NCI-H345 treated with DMSO at 0.1 percent for 48 hours (cell line): ENCODE measurements around the gene NFATC3.
"Not testable (repeated sequence)": the region's sequence is repeated elsewhere in the genome, so short reads cannot be mapped to it uniquely, and the experiment has no call there.

Experiments used
- DNase-seq: peaks from one replicate; lab custom pipeline; 2025; ENCODE audit not compliant: unreplicated experiment; lab: John Stamatoyannopoulos, UW

Gene NFATC3

DNA sequence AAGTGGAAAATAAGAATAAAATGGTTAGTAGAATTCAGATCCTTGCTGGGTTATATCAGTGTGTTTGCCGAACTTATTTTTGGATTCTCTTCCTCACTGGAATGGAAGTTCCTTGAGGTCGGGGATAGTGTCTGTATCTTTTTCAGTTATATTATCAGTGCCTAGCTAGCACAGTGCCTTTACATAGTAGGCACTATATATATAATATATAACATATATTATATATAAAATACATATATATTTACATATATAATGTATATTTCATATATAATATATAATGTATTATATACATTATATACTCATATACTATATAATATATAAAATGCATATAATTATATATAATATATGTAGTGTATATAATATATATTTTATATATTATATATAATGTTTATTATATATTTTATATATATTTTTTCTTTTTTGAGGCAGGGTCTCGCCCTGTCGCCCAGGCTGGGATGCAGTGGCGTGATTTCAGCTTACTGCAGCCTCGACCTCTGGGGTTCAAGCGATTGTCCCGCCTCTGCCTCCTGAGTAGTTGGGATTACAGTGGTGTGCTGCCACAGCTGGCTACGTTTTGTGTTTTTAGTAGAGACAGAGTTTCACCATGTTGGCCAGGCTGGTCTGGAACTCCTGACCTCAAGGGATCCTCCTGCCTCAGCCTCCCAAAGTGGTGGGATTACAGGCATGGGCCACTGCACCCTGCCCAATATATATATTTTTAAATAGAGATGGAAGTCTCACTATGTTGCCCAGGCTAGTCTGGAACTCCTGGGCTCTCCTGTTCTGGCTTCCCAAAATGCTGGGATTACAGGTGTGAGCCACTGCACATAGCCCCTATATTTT, 3.2 kb downstream of the NFATC3 start:
- no peak for DNase-seq

DNA sequence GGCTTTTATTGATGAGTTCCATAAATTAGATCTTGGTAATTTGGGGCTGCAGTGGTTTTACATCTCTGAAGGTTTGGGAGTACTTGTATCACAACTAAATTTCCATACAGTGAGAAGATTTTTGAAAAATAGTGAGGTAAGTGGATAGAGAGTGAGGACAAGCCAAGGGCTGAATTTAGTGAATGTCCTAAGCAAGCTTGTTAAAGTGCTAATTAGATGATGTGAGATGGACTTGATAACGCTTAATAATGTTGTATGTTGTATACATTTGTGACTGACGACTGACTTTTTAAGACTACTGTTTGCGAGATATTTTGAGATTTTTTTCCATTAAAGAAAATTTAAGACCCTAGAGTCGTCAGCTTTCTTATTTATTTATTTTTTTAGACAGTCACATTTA, 3.9 kb downstream of the NFATC3 start:
- no peak for DNase-seq

DNA sequence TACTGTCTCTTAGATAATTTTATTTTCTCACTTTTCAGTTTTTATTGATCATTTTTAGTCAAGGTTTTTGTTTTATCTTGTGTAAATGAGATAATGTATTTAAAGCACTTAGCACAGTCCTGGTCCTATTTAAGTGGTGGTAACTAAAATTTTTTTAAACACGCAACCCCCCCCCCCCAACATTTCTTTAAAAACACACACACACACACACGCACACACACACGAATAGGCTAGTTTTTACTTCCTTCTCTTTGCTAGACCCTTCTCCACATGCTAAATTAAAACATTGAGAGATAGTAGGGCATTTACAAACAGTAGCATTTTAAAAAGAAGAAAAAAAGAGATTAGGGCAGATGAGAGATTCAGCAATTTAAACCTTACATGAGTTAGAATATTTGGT, 5.0 kb downstream of the NFATC3 start:
- no peak for DNase-seq

DNA sequence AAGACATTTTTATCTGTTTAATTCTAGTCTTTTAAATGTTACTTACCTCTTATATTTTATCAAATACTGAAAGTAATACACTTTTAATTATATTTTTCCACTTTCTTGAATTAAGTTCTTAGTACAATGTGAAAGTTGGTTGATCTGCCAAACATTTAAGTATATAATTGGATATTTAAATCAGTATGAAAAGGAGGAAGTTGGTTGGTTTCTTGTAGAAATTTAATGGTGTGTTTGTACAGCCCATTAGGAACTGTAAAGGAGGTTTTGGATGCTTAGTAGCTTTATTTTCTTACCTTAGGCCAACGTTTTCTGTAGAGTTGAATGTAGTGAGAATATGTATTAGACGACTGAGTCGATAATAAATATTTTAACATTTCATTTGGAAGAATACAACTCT, 5.4 kb downstream of the NFATC3 start:
- no peak for DNase-seq

DNA sequence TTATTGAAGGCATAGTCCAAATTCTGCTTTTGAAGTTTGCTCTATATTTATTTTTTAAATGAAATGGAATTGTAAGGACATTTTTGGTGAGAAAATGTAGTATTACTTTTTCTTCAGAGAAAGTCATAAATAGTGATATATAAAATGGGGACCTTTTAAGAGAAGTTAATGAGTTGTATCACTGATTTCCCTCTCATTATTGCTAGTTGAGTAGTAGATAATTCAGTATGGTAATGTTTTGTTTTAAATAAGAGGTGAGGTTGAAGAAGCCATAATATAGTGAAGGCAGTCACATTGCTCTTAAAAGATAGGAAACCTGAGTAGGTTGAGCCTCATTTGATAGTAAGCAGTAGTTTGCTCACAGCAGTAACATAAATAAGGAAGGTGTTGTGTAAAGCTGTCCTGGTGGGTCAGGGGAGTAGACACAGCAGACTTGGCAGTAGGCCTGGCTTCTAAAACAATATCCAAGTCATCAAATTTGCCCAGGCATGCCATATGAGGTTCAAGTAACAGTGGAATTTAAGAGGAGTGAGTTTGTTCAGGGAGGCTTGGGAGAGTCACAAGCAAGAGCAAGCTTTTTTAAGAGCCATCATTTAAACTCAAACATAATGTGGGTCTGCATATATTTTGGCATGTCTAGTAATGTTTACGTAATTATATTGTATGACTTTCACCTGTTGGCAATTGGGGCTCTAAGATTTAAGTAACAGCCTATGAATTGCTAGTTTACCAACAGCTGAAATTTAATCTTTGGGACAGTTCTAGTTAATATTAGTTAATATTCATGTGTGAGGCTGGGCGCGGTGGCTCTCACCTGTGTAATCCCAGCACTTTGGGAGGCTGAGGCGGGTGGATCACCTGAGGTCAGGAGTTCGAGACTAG, 6.5 kb downstream of the NFATC3 start:
- DNase-seq: peak; percentile 94

DNA sequence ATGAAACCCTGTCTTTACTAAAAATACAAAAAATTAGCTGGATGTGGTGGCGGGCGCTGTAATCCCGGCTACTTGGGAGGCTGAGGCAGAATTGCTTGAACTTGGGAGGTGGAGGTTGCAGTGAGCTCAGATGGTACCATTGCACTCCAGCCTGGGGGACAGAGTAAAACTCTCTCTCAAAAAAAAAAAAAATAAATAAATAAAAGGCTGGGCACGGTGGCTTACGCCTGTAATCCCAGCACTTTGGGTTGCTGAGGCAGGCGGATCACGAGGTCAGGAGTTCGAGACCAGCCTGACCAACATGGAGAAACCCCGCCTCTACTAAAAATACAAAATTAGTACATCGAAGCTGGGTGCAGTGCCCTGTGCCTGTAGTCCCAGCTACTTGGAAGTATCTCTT, 7.1 kb downstream of the NFATC3 start:
- not testable (repeated sequence) for DNase-seq

DNA sequence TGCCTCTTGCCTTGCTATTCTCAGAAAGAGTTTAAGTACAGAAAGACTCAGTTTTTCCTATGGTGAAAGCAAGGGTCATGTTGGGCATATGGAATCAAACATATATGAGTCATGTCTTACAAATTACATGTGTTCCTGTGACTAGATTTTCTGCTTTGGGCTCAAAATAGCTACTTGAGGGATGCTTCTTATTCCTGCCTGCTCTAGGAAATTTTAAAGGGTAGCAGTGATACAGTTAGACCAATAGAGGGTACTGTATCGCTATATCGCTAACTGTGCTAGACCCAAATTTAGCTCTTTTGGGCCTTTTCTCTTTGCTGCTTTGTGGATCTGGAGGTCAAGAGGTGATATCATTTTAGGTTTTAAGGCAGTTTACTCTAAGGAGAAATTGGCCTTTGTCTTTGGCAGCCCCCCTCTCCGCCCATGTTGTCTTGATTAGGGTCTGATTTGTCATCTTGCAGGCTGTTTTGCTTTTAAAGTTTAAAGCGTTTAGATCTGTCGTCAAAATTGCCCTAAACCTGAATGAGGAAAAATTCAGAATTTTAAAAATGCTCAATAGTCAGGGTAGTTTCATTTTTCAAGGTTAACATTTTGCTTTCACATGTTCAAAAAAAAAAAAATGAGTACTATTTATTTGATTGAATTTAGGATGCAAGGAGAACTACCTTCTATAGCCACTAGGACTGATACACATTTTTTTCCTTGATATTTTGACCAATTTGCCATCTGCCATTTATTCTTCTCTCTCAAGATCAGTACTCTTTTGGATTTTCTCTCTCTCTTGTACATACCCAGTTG, 8.8 kb downstream of the NFATC3 start:
- DNase-seq: no peak

DNA sequence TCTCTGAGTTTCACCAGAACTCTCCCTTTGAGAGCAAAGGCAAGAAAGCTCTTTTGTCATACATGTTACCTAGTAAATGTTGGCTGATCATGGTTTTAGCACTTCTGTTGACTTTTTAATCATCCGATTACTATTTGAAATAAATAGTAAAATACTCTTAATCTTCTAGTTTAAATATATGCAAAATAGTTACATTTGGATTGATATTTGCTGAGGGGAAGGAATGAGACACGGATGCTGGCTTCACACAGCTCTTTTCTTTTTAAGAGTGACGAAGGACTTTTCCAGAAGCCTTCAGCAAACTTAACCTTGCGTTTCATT, 9.4 kb downstream of the NFATC3 start:
- no peak for DNase-seq

DNA sequence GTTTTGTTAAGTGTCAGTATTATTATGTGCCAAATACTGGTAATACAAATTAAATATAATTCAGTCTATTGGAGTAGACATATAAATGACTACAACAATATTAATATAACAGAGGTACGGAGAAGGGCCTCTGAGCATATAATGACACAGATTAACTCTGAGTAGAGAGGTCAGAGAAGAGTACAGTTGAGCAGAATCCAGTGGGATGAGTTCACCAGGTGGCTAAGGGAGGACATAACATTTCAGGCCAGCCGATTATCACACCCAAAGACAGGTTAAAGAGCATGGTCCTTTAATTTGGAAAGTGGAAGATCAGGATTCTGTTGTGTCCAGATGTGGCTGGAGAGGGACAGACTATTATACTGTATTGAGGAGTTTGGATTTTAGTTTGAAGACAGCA, 11.3 kb downstream of the NFATC3 start:
- DNase-seq: no peak

DNA sequence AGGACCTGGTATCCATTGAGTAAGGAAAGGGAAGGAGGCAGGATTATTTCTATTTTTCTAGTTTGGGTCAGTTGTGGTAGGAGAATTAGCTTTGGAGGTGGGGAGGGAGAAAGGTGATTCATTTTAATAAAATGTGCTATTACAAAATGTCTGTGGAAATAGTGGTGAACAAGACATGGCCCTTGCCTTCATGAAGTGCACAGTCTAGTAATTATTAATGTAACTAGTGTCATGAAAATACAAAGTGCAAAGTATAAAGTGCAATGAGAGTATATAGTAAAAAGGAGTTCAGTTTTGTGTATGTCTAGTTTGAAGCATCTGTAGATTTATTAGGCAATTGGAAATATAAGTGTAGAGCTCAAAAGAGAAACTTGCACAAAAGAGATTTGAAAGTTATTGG, 11.9 kb downstream of the NFATC3 start:
- no peak for DNase-seq

DNA sequence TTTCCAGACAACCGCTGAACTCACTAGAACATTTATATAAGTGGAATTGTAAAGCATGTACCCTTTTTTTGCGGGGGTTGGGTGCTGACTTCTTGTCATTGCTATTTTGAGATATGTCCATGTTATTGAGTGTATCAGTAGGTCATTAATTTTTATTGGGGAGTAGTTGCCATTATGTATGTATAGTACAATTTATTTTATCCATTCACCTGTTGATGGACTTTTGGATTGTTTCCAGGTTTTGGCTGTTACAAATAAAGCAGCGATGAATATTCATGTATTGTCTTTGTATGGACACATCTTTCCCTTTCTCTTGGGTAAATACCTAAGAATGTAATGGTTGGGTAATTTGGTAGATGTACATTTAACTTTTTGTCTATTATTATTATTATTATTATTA, 12.7 kb downstream of the NFATC3 start:
- no peak for DNase-seq

DNA sequence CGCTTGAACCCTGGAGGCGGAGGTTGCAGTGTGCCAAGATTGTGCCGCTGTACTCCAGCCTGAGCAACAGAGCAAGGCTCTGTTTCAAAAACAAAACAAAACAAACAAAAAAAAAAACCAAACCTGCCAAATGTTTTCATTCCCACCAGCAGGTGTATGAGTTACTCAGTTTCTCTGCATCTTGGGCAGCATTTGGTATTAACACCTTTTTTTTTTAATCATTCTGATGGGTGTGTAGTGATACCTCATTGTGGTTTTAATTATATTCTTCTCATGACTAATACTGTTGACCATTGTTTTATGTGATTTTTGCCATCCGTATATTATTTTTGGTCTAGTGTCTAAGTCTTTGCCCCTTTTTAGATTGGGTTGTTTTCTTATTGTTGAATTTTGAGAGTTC, 15.3 kb downstream of the NFATC3 start:
- DNase-seq: no peak

DNA sequence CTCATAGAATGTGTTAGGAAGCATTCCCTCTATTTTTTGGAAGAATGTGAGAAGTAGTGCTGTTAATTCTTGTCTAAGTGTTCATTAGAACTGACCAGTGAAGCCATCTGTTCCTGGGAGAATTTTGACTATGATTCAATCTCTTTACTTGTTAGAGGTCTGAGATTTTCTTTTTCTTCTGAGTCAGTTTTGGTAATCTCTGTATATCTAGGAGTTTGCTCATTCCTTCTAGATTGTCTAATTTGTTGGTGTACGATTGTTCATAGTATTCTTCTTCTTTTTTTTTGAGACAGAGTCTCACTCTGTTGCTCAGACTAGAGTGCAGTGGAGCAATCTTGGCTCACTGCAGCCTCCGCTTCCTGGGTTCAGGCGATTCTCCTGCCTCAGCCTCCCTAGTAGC, 20.4 kb downstream of the NFATC3 start:
- no peak for DNase-seq

DNA sequence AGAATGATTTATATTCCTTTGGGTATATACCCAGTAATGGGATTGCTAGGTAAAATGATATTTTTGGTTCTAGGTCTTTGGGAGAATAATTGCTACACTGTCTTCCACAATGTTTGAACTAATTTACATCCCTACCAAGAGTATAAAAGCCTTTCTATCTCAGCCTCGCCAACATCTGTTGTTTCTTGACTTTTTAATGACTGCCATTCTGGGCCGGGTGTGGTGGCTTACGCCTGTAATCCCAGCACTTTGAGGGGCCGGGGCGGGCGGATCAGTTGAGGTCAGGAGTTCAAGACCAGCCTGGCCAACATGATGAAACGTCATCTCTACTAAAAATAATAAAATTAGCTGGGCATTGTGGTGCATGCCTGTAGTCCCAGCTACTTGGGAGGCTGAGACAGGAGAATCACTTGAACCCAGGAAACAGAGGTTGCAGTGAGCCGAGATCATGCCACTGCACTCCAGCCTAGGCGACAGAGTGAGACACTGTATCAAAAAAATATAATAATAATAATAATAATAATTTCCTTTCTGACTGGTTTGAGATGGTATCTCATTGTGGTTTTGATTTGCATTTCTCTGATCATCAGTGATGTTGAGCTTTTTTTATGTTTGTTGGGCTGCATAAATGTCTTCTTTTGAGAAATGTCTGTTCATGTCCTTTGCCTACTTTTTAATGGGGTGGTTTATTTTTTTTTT, 22.2 kb downstream of the NFATC3 start:
- not testable (repeated sequence) for DNase-seq

DNA sequence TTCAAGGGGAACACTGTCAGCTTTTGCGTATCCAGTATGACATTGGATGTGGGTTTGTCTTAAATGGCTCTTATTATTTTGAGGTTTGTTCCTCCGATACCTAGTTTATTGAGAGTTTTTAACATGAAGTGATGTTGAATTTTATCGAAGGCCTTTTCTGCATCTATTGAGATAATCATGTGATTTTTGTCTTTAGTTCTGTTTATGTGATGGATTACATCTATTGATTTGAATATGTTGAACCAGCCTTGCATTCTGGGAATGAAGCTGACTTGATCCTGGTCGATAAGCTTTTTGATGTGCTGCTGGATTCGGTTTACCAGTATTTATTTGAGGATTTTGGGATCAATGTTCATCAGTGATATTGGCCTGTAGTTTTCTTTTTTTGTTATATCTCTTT, 24.0 kb downstream of the NFATC3 start:
- not testable (repeated sequence) for DNase-seq

DNA sequence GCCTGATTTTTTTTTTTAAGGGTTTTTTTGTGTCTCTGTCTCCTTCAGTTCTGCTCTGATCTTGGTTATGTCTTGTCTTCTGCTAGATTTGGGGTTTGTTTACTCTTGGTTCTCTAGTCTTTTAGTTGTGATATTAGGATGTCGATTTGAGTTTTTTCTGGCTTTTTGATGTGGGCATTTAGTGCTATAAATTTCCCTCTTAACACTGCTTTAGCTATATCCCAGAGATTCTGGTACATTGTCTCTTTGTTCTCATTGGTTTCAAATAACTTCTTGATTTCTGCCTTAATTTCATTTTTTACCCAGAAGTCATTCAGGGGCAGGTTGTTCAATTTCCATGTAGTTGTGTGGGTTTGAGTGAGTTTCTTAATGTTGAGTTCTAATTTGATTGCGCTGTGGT, 25.4 kb downstream of the NFATC3 start:
- DNase-seq: not testable (repeated sequence)

DNA sequence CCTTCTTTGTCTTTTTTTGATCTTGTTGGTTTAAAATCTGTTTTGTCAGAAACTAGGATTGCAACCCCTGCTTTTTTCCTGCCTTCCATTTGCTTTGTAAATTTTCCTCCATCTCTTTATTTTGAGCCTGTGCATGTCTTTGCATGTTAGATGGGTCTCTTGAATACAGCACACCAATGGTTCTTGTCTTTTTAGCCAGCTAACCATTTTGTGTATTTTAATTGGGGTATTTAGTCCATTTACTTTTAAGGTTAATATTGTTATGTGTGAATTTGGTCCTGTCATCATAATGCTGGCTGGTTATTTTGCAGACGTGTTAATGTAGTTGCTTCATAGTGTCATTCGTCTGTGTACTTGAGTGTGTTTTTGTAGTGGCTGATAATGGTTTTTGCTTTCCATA, 26.2 kb downstream of the NFATC3 start:
- DNase-seq: no peak

DNA sequence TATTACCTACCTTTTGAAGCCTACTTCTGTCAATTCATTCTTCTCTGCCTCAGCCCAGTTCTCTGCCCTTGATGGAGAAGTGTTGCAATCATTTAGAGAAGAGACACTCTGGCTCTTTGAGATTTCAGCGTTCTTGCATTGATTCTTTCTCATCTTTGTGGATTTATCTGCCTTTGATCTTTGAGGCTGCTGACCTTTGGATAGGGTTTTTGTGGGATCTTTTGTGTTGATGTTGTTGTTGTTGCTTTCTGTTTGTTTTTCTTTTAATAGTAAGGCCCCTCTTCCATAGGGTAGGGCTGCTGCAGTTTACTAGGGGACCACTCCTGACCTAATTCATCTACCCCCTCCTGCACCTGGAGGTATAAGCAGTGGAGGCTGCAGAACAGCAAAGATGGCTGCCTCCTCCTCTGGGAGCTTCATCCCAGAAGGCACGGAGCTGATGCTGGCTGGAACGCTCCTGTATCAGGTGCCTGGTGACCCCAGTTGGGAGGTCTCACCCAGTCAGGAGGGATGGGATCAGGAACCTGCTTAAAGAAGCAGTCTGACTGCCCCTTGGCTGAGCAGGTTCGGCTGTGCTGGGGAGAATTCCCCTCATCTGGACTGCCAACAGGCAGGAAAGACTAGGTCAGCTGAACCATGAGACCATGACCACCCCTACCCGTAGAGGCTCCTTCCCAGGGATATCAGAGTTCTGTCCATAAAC, 28.0 kb downstream of the NFATC3 start:
- DNase-seq: no peak

DNA sequence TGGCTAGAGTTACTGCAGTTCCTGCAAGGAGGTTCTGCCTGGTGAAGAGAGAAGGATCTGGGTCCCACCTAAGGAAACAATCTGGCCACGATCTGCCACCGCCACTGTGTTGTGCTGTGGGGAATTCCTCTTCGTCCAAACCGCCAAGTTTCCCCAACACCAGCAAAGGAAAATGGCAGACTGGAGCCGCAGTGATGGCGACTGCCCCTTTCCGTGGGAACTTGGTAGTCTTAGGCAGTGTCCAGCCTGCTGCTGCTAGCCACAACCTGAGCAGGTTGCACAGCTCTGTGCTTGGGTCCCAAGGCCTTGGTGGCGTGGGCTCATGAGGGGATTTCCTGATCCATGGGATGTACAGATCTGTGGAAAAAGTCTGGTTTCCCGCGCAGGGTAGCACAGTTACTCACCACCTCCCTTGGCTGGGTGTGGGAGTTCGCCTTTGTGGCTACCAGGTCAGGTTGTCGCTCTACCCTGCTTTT, 28.6 kb downstream of the NFATC3 start:
- DNase-seq: no peak

DNA sequence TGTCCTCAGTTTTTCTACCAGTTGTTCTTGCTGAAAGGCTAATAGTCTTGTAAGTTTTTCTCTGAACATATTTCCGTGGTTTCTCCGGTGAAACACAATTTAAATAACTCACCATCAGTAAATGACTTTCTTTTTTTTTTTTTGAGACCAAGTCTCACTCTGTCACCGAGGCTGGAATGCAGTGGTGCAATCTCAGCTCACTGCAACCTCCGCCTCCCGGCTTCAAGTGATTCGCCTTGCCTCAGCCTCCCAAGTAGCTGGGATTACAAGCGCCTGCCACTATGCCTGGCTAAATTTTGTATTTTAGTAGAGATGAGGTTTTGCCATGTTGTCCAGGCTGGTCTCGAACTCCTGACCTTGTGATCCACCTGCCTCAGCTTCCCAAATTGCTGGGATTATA, 29.8 kb downstream of the NFATC3 start:
- DNase-seq: not testable (repeated sequence)
